Panc1 (cell line): ENCODE data around the gene NHLRC2. TPM values are rescaled to one million over a fixed set of nuclear protein-coding genes. Genes with fewer than 3 reads are reported as not detected.
"Not testable (repeated sequence)": the region's sequence is repeated elsewhere in the genome, so short reads cannot be mapped to it uniquely, and the experiment has no call there.

ENCODE experiments used
- ATAC-seq: fragments of 200-7000 bp; cut with Tn5 transposase; 2 replicates; pipeline ENCODE4 v1.9.1; 2020; ENCODE audit warnings: mild to moderate bottlenecking, moderate library complexity
- BruUV-seq: library from RNA; stranded (reverse); fragments of 400-500 nt; replicated peaks from 2 replicates; lab custom pipeline; 2021; lab: Mats Ljungman, UMichigan
- CTCF ChIA-PET: fragments of 300-600 bp; sonication (Branson Sonifier 250); formaldehyde crosslinking; loops from one replicate; lab custom pipeline; 2022; ENCODE audit warnings: antibody characterized with exemption; lab: Charles Lee
- POLR2A ChIA-PET: fragments of 300-600 bp; sonication (Branson Sonifier 250); formaldehyde crosslinking; loops from one replicate; lab custom pipeline; 2022; ENCODE audit warnings: antibody characterized with exemption; lab: Charles Lee
- DNase-seq: peaks from one replicate; pipeline ENCODE4 v3.0.0-alpha.2; 2010; ENCODE audit warnings: low read depth, low spot score
- H3K27ac ChIP-seq: 2 replicates; pipeline ENCODE4 v1.5.1; 2011; ENCODE audit warnings: mild to moderate bottlenecking, low read length, inconsistent platforms
- H3K27me3 ChIP-seq: fragments of 200-500 bp; sonication (Bioruptor generic); 2 replicates; pipeline ENCODE4 v1.6.0; 2014; ENCODE audit warnings: low read length, inconsistent platforms; ENCODE audit not compliant: control insufficient read depth, insufficient read depth
- H3K36me3 ChIP-seq: fragments of 200-500 bp; sonication (Bioruptor generic); 2 replicates; pipeline ENCODE4 v1.5.1; 2014; ENCODE audit warnings: inconsistent platforms, mild to moderate bottlenecking, low read length, moderate library complexity; ENCODE audit not compliant: control insufficient read depth, insufficient read depth
- H3K4me1 ChIP-seq: 2 replicates; pipeline ENCODE4 v1.5.1; 2011; ENCODE audit warnings: inconsistent platforms, mild to moderate bottlenecking, low read length, moderate library complexity; ENCODE audit not compliant: control insufficient read depth, insufficient read depth
- H3K4me3 ChIP-seq, 2 experiments: 2 replicates each; pipeline ENCODE4 v1.5.1; 2011 to 2012; ENCODE audit warnings: low read depth in 2 of 2, low read length in 2 of 2, mild to moderate bottlenecking in 2 of 2, inconsistent platforms in 1 of 2, moderate library complexity in 1 of 2
- H3K9me3 ChIP-seq: fragments of 200-500 bp; sonication (Bioruptor generic); 2 replicates; pipeline ENCODE4 v1.5.1; 2014; ENCODE audit warnings: low read depth, mild to moderate bottlenecking, inconsistent platforms, low read length, moderate library complexity; ENCODE audit not compliant: control insufficient read depth, insufficient read depth
- POLR2AphosphoS5 ChIP-seq: IDR thresholded peaks from 2 replicates; pipeline ENCODE4 v1.6.1; 2012; ENCODE audit warnings: mild to moderate bottlenecking, low read depth, low read length, moderate library complexity
- SIN3A ChIP-seq: IDR thresholded peaks from 2 replicates; pipeline ENCODE4 v1.6.1; 2012; ENCODE audit warnings: low read depth, mild to moderate bottlenecking, low read length, moderate library complexity, borderline replicate concordance; ENCODE audit not compliant: insufficient read depth
- TCF7L2 ChIP-seq: IDR thresholded peaks from 2 replicates; pipeline ENCODE4 v1.6.1; 2011; ENCODE audit warnings: mild to moderate bottlenecking, low read depth, low read length, inconsistent platforms
- in situ Hi-C: cut with HindIII; loops from 2 replicates; pipeline ENCODE4 v1.10.0; 2016; ENCODE audit warnings: low sequenced_read_pairs, low pct_unique_long_range_greater_than_20kb
- intact Hi-C: fragments of 100-400 bp; cut with micrococcal nuclease; formaldehyde crosslinking; loops from one replicate; pipeline ENCODE4 v1.10.0; 2022; ENCODE audit not compliant: unreplicated experiment
- total RNA-seq: library from RNA; stranded (reverse); gene quantifications from one replicate; pipeline ENCODE4 v1.2.1, GENCODE V29; 2021; ENCODE audit not compliant: unreplicated experiment
- TF ChIP-seq, protein P1 (sequence below), 2 experiments: IDR thresholded peaks; 2 replicates each; pipeline ENCODE4 v1.6.1; 2011 to 2012; ENCODE audit warnings: low read depth in 2 of 2, control low read depth in 1 of 2, low read length in 1 of 2, mild to moderate bottlenecking in 1 of 2, moderate library complexity in 1 of 2; ENCODE audit not compliant: insufficient read depth in 1 of 2
- TF ChIP-seq, protein P2 (sequence below): fragments of 450-650 bp; IDR thresholded peaks from 2 replicates; pipeline ENCODE4 v1.5.1; 2017; ENCODE audit warnings: mild to moderate bottlenecking

NHLRC2 gene
- total RNA-seq, 1 experiment from 2014 or later = 47.3 TPM

DNA sequence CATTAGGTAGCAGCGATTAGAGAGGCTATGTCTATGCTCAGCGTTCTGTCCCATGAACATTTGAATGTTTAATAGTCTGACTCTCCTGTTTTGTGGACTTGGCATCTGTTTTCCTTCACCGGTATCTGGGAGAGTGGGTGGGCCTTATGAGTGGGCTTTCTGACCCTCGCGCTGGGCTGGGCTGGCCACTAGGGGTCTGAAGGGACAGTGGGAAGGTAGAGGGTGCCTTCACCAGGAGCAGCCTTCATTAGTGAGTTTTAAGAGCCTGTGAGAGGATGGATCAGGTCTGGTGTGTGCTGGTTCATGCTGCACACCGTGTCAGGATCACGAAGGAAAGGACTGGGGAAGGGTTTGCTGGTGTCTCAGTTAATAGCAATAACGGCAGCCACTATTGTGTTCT lies 34.0 kb upstream of the NHLRC2 start:
- H3K27me3 ChIP-seq = no peaks in the 10 kb centered on the region
- H3K4me3 ChIP-seq = no peak overlapping the region
- POLR2A ChIA-PET = no interaction called here
- CTCF ChIA-PET = no interaction called here
- in situ Hi-C loops = no loop called here
- no peaks in the 10 kb centered on the region for H3K4me1 ChIP-seq
- H3K36me3 ChIP-seq = no peaks in the 10 kb centered on the region
- H3K27ac ChIP-seq = no peak overlapping the region
- intact Hi-C loops = no loop called here
- no peak for DNase-seq
- TF ChIP-seq, protein P1, sequence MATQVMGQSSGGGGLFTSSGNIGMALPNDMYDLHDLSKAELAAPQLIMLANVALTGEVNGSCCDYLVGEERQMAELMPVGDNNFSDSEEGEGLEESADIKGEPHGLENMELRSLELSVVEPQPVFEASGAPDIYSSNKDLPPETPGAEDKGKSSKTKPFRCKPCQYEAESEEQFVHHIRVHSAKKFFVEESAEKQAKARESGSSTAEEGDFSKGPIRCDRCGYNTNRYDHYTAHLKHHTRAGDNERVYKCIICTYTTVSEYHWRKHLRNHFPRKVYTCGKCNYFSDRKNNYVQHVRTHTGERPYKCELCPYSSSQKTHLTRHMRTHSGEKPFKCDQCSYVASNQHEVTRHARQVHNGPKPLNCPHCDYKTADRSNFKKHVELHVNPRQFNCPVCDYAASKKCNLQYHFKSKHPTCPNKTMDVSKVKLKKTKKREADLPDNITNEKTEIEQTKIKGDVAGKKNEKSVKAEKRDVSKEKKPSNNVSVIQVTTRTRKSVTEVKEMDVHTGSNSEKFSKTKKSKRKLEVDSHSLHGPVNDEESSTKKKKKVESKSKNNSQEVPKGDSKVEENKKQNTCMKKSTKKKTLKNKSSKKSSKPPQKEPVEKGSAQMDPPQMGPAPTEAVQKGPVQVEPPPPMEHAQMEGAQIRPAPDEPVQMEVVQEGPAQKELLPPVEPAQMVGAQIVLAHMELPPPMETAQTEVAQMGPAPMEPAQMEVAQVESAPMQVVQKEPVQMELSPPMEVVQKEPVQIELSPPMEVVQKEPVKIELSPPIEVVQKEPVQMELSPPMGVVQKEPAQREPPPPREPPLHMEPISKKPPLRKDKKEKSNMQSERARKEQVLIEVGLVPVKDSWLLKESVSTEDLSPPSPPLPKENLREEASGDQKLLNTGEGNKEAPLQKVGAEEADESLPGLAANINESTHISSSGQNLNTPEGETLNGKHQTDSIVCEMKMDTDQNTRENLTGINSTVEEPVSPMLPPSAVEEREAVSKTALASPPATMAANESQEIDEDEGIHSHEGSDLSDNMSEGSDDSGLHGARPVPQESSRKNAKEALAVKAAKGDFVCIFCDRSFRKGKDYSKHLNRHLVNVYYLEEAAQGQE (IDR thresholded peaks at IDR 0.05; ENCODE audit: insufficient read depth in 1 of 2, low read depth in 2 of 2, low read length in 1 of 2) = no peak
- TF ChIP-seq POLR2AphosphoS5 = no peak
- TF ChIP-seq, protein P2, sequence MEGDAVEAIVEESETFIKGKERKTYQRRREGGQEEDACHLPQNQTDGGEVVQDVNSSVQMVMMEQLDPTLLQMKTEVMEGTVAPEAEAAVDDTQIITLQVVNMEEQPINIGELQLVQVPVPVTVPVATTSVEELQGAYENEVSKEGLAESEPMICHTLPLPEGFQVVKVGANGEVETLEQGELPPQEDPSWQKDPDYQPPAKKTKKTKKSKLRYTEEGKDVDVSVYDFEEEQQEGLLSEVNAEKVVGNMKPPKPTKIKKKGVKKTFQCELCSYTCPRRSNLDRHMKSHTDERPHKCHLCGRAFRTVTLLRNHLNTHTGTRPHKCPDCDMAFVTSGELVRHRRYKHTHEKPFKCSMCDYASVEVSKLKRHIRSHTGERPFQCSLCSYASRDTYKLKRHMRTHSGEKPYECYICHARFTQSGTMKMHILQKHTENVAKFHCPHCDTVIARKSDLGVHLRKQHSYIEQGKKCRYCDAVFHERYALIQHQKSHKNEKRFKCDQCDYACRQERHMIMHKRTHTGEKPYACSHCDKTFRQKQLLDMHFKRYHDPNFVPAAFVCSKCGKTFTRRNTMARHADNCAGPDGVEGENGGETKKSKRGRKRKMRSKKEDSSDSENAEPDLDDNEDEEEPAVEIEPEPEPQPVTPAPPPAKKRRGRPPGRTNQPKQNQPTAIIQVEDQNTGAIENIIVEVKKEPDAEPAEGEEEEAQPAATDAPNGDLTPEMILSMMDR = peak; percentile 41
- H3K9me3 ChIP-seq = no peaks in the 10 kb centered on the region
- 0 out of 2 replicates have a peak, but pooled peaks have one; percentile 42 for ATAC-seq
- no TSS peak for BruUV-seq

DNA sequence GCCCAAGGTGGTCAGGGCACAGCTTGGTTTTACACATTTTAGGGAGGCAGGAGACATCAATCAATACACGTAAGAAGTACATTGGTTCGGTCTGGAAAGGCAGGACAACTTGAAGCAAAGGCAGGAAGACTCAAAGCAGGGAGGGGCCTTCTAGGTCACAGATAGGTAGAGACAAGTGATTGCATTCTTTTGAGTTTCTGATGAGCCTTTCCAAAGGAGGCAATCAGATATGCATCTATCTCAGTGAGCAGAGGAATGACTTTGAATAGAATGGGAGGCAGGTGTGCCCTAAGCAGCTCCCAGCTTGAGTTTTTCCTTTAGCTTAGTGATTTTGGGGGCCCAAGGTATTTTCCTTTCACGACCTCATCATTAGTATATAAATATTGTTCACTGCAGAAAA lies 33.2 kb upstream of the NHLRC2 start:
- H3K27ac ChIP-seq, POLR2A ChIA-PET, H3K4me3 ChIP-seq, H3K27me3 ChIP-seq, BruUV-seq, in situ Hi-C loops, DNase-seq, CTCF ChIA-PET, H3K36me3 ChIP-seq, H3K4me1 ChIP-seq, intact Hi-C loops, ATAC-seq, H3K9me3 ChIP-seq: not testable (repeated sequence)

DNA sequence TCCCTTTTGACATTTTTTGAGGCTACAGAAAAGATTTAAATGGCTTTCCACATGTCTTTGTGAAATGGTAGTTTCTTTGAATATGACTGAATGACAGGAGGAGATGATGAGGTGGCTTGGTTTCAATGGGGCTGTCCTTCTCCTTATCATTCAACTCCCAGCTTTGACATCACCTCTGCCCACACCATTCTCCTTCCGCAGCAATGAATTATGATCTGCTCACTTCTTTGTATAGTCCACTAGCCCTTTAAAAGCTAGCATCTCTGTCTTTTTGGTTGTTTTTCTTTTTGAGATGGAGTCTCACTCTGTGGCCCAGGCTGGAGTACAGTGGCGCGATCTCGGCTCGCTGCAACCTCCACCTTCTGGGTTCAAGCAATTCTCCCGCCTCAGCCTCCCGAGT lies 32.3 kb upstream of the NHLRC2 start:
- Histone ChIP-seq H3K27me3 (no peaks in the 10 kb centered on the region), H3K27ac (no peak overlapping the region), H3K4me1 (no peaks in the 10 kb centered on the region), H3K9me3 (no peaks in the 10 kb centered on the region), H3K4me3 (no peak overlapping the region), H3K36me3 (no peaks in the 10 kb centered on the region)
- DNase-seq = no peak
- TF ChIP-seq POLR2AphosphoS5 = no peak
- TF ChIP-seq, protein P1 (IDR thresholded peaks at IDR 0.05; ENCODE audit: insufficient read depth in 1 of 2, low read depth in 2 of 2, low read length in 1 of 2) = no peak
- TF ChIP-seq TCF7L2 = no peak
- TF ChIP-seq, protein P2 = no peak
- no peak for TF ChIP-seq SIN3A
- ChIA-PET POLR2A (interaction anchor here (0.6 kb wide), 1 partner anchor 211 kb away, joined by 3 read pairs; no protein-coding TSS in a partner anchor), CTCF (no interaction called here)
- intact Hi-C loops (no loop called here), in situ Hi-C loops (no loop called here)
- ATAC-seq = no peak
- BruUV-seq = no TSS peak
